Right atrium auricular region (tissue), 2 donors: Measurements from ENCODE around the gene BORCS5. TPM values are rescaled to one million over a fixed set of nuclear protein-coding genes. Genes with fewer than 3 reads are reported as not detected.
"Not testable (repeated sequence)": the region's sequence is repeated elsewhere in the genome, so short reads cannot be mapped to it uniquely, and the experiment has no call there.

ENCODE experiments used
- DNase-seq: peaks from one replicate; pipeline ENCODE4 v3.0.0-alpha.2; 2019; ENCODE audit warnings: low spot score
- H3K27ac ChIP-seq, 2 donors: fragments of 200-600 bp; sonication (generic); 1 replicate in 1 of 2; 2 replicates in 1 of 2; pipeline ENCODE4 v1.5.1; 2016 to 2019
- H3K27me3 ChIP-seq, 2 donors: fragments of 200-600 bp; sonication (generic); one replicate each; pipeline versions ENCODE4 v1.5.1 to v1.6.0; 2017 to 2019
- H3K36me3 ChIP-seq: fragments of 200-600 bp; sonication (generic); one replicate; pipeline ENCODE4 v1.5.1; 2016
- H3K4me1 ChIP-seq, 2 donors: fragments of 200-600 bp; sonication (generic); one replicate each; pipeline versions ENCODE4 v1.5.1 to v1.6.0; 2017 to 2019
- H3K4me3 ChIP-seq, 2 donors: fragments of 200-600 bp; sonication (generic); 1 replicate in 1 of 2; 2 replicates in 1 of 2; pipeline ENCODE4 v1.5.1; 2017 to 2019; ENCODE audit warnings: mild to moderate bottlenecking in 1 of 2, moderate library complexity in 1 of 2
- H3K9me3 ChIP-seq, 2 donors: fragments of 200-600 bp; sonication (generic); one replicate each; pipeline ENCODE4 v1.5.1; 2019
- total RNA-seq, 2 donors: library from RNA; depleted of rRNA; stranded (reverse); fragments of >200 nt; gene quantifications; one replicate each; pipeline ENCODE4 v1.1.0, GENCODE V29; 2016
- TF ChIP-seq, protein P1 (sequence below), 2 donors: fragments of 200-600 bp; sonication (generic); IDR thresholded peaks; one replicate each; pipeline ENCODE4 v1.5.1; 2019; ENCODE audit warnings: antibody characterized with exemption in 2 of 2

Gene BORCS5
- 1 to 10 TPM; 6.2 to 8.0 TPM for total RNA-seq

- H3K27me3 ChIP-seq: no peaks in the 10 kb centered on the region
- H3K36me3 ChIP-seq: no peaks in the 10 kb centered on the region
- peak within 1 kb of the TSS; percentile 88 to 95 for H3K4me3 ChIP-seq
- peaks cover 0 to 9% of the 10 kb centered on the region in 2 donors for H3K4me1 ChIP-seq
- TF ChIP-seq, protein P1, sequence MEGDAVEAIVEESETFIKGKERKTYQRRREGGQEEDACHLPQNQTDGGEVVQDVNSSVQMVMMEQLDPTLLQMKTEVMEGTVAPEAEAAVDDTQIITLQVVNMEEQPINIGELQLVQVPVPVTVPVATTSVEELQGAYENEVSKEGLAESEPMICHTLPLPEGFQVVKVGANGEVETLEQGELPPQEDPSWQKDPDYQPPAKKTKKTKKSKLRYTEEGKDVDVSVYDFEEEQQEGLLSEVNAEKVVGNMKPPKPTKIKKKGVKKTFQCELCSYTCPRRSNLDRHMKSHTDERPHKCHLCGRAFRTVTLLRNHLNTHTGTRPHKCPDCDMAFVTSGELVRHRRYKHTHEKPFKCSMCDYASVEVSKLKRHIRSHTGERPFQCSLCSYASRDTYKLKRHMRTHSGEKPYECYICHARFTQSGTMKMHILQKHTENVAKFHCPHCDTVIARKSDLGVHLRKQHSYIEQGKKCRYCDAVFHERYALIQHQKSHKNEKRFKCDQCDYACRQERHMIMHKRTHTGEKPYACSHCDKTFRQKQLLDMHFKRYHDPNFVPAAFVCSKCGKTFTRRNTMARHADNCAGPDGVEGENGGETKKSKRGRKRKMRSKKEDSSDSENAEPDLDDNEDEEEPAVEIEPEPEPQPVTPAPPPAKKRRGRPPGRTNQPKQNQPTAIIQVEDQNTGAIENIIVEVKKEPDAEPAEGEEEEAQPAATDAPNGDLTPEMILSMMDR (IDR thresholded peaks at IDR 0.05): peak in 1 of 2 donors; percentile 24
- no peaks in the 10 kb centered on the region for H3K9me3 ChIP-seq
- DNase-seq: peak; percentile 97
- H3K27ac ChIP-seq: peak within 1 kb of the TSS; percentile 93 to 98
These were observed at the start of gene BORCS5 for GRCh38 chr12:12356896-12357718. Gene BORCS5, plus strand, starts transcription at chr12:12357078. Its CDS starts 374 bp downstream, at chr12:12357452.

- H3K27ac ChIP-seq, H3K36me3 ChIP-seq, H3K27me3 ChIP-seq, H3K4me1 ChIP-seq, DNase-seq, H3K9me3 ChIP-seq, H3K4me3 ChIP-seq: not testable (repeated sequence)
These were observed 46.2 kb upstream of the BORCS5 start for GRCh38 chr12:12310695-12311094.

DNA sequence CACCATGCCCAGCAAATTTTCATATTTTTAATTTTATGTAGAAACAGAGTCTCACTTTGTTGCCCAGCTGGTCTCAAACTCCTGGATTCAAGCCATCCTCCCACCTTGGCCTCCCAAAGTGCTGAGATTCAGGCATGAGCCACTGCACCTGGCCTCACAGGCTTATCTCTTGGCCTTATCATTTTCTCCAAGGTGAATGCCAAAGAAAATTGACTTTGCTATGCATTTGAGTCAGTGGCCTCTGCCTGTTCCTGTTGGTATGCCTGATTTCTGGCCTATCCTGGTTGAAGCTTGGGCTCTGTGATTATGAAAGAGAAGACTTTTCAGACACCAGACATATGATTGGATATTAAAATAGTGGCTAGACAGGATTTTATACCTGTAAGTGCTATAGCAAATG is 41.0 kb upstream of the BORCS5 start:
- TF ChIP-seq, protein P1 (IDR thresholded peaks at IDR 0.05): no peak
- no peak for DNase-seq
- Histone ChIP-seq H3K36me3 (no peaks in the 10 kb centered on the region), H3K4me3 (no peak overlapping the region), H3K27me3 (no peaks in the 10 kb centered on the region), H3K27ac (no peak overlapping the region), H3K4me1 (no peaks in the 10 kb centered on the region), H3K9me3 (no peaks in the 10 kb centered on the region)

DNA sequence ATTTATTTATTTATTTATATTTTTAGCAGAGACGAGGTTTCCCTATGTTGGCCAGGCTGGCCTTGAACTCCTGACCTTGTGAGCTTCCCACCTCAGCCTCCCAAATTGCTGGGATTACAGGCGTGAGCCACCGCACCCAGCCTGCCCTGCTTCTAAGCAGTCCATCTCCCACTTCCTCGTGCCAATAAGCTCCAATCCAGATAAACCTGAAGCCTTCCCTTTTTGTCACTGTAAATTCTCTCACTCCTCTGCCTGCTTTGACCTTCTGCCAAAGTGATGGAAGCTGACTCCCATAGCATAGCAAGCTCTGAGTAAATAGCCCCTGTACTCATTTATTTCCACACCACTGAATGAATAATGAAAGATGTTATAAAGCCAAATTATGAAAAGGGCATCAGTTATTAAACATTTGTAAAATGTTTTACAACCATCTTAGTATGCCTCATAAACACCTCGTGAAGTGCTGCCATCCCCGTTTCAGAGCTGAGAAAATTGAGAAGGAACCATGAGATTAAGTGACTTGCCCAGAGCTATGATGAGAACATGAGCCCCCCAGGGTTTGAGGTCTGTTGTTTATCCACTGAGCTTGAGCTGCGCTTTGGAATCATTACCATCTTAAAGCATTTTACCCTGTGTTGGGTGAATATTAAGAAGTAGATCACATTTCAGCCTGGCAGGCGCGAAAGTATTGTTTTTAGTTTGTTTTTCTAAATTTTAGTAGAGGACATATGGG is 37.3 kb upstream of the BORCS5 start:
- DNase-seq: no peak

DNA sequence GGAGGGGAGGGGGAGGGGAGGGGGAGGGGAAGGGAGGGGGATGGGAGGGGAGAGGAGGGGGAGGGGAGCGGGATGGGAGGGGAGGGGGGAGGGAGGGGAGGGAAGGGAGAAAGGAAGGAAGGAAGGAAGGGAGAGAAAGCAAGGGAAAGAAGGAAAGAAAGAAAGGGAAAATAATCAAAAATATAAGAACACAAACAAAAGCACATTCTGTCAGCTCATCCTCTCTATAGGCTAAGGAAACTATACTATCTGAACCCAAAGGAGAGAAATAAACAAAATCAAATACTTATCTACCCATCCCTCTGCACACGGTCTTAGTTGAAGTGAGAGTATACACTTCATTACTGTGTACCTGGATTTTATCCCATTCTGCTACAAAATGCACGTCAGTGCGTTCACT is 33.8 kb upstream of the BORCS5 start:
- Histone ChIP-seq H3K9me3 (no peaks in the 10 kb centered on the region), H3K27me3 (no peaks in the 10 kb centered on the region), H3K27ac (no peak overlapping the region), H3K36me3 (no peaks in the 10 kb centered on the region), H3K4me1 (peaks cover 0 to 8% of the 10 kb centered on the region in 2 donors), H3K4me3 (no peak overlapping the region)
- TF ChIP-seq, protein P1 (IDR thresholded peaks at IDR 0.05): no peak
- no peak for DNase-seq

More for the DNA sequence above, 37.3 kb upstream of the BORCS5 start:
- H3K4me3 ChIP-seq: peak overlapping the region in 1 of 2 donors; percentile 19
- TF ChIP-seq, protein P1 (IDR thresholded peaks at IDR 0.05): no peak
- H3K27me3 ChIP-seq: no peaks in the 10 kb centered on the region
- H3K9me3 ChIP-seq: no peaks in the 10 kb centered on the region
- H3K36me3 ChIP-seq: no peaks in the 10 kb centered on the region
- H3K4me1 ChIP-seq: no peaks in the 10 kb centered on the region
- peak overlapping the region in 1 of 2 donors; percentile 60 for H3K27ac ChIP-seq

GRCh38 chr12:12323591-12323990 is 33.3 kb upstream of the BORCS5 start:
- TF ChIP-seq, protein P1 (IDR thresholded peaks at IDR 0.05): no peak
- no peak for DNase-seq

More at GRCh38 chr12:12323591-12323990, 33.3 kb upstream of the BORCS5 start:
- no peaks in the 10 kb centered on the region for H3K27me3 ChIP-seq
- H3K9me3 ChIP-seq: no peaks in the 10 kb centered on the region
- peaks cover 0 to 8% of the 10 kb centered on the region in 2 donors for H3K4me1 ChIP-seq
- no peaks in the 10 kb centered on the region for H3K36me3 ChIP-seq
- no peak overlapping the region for H3K27ac ChIP-seq
- no peak overlapping the region for H3K4me3 ChIP-seq
